T follicular helper cell (primary cell): ENCODE results near the gene PDE5A.
"Not testable (repeated sequence)": the region's sequence is repeated elsewhere in the genome, so short reads cannot be mapped to it uniquely, and the experiment has no call there.

ENCODE experiments used
- DNase-seq: peaks from one replicate; pipeline ENCODE4 v3.0.0-alpha.2; 2020; ENCODE audit warnings: low read depth
- total RNA-seq, 2 experiments: gene quantifications; one replicate each; lab custom pipeline; 2026; lab: John Stamatoyannopoulos, UW

Gene PDE5A
- total RNA-seq = 3.3 to 20.9 reads per million in 2 experiments

GRCh38 chr4:119628281-119629141, at the start of gene PDE5A:
PDE5A (minus strand) TSS chr4:119628804; CDS start chr4:119628671, 133 bp downstream.
- peak; percentile 63 for DNase-seq

- no peak for DNase-seq
These were observed 47.5 kb upstream of the PDE5A start for GRCh38 chr4:119676101-119676500.

- DNase-seq = no peak
These were observed 46.8 kb upstream of the PDE5A start for GRCh38 chr4:119675391-119675790.

GRCh38 chr4:119672938-119673337, 44.3 kb upstream of the PDE5A start:
- DNase-seq = no peak

- DNase-seq = no peak
These were observed 43.5 kb upstream of the PDE5A start for GRCh38 chr4:119672086-119672485.

- DNase-seq = no peak
These were observed 42.6 kb upstream of the PDE5A start for GRCh38 chr4:119671205-119671604.

- no peak for DNase-seq
These were observed 39.2 kb upstream of the PDE5A start for GRCh38 chr4:119667802-119668201.

GRCh38 chr4:119666653-119667091, 38.1 kb upstream of the PDE5A start:
- no peak for DNase-seq

GRCh38 chr4:119665752-119666151, 37.1 kb upstream of the PDE5A start:
- no peak for DNase-seq

GRCh38 chr4:119664168-119664907, 35.7 kb upstream of the PDE5A start:
- no peak for DNase-seq

GRCh38 chr4:119663160-119663788, 34.7 kb upstream of the PDE5A start:
- DNase-seq = no peak

- not testable (repeated sequence) for DNase-seq
These were observed 34.0 kb upstream of the PDE5A start for GRCh38 chr4:119662612-119663011.

- no peak for DNase-seq
These were observed 32.6 kb upstream of the PDE5A start for GRCh38 chr4:119661231-119661630.

- no peak for DNase-seq
These were observed 31.0 kb upstream of the PDE5A start for GRCh38 chr4:119659576-119659975.

GRCh38 chr4:119657111-119657611, 28.6 kb upstream of the PDE5A start:
- DNase-seq = no peak

- DNase-seq = no peak
These were observed 27.7 kb upstream of the PDE5A start for GRCh38 chr4:119656342-119656741.

- no peak for DNase-seq
These were observed 26.7 kb upstream of the PDE5A start for GRCh38 chr4:119655111-119655837.

GRCh38 chr4:119653990-119654389, 25.4 kb upstream of the PDE5A start:
- DNase-seq = no peak

- DNase-seq = no peak
These were observed 24.4 kb upstream of the PDE5A start for GRCh38 chr4:119652998-119653397.

- no peak for DNase-seq
These were observed 19.8 kb upstream of the PDE5A start for GRCh38 chr4:119648398-119648797.

GRCh38 chr4:119647558-119647957, 19.0 kb upstream of the PDE5A start:
- DNase-seq = no peak
